DND-41 (cell line): ENCODE data around the gene NPPC.

Experiments
- EZH2 ChIP-seq: IDR thresholded peaks from 3 replicates; pipeline ENCODE4 v1.6.1; 2012; ENCODE audit warnings: borderline replicate concordance, low read depth, mild to moderate bottlenecking, moderate library complexity, low read length, inconsistent platforms; ENCODE audit not compliant: severe bottlenecking
- TF ChIP-seq, protein P1 (sequence below): IDR thresholded peaks from 2 replicates; pipeline ENCODE4 v1.5.1; 2012; ENCODE audit warnings: borderline replicate concordance, low read length, moderate library complexity, mild to moderate bottlenecking; ENCODE audit not compliant: poor library complexity, severe bottlenecking; ENCODE audit errors: extremely low read depth

GRCh38 chr2:231940795-231941194 is 14.6 kb upstream of the NPPC start:
- TF ChIP-seq, protein P1, sequence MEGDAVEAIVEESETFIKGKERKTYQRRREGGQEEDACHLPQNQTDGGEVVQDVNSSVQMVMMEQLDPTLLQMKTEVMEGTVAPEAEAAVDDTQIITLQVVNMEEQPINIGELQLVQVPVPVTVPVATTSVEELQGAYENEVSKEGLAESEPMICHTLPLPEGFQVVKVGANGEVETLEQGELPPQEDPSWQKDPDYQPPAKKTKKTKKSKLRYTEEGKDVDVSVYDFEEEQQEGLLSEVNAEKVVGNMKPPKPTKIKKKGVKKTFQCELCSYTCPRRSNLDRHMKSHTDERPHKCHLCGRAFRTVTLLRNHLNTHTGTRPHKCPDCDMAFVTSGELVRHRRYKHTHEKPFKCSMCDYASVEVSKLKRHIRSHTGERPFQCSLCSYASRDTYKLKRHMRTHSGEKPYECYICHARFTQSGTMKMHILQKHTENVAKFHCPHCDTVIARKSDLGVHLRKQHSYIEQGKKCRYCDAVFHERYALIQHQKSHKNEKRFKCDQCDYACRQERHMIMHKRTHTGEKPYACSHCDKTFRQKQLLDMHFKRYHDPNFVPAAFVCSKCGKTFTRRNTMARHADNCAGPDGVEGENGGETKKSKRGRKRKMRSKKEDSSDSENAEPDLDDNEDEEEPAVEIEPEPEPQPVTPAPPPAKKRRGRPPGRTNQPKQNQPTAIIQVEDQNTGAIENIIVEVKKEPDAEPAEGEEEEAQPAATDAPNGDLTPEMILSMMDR: no peak
- TF ChIP-seq EZH2: no peak
